Frontal cortex (tissue), 4 donors: Measurements from ENCODE around the gene BCAT1. TPM values are rescaled to one million over a fixed set of nuclear protein-coding genes. Genes with fewer than 3 reads are reported as not detected.
A peak's percentile ranks its signal among the peaks of the same experiment; 100 is the strongest.
"Not testable (repeated sequence)": the region's sequence is repeated elsewhere in the genome, so short reads cannot be mapped to it uniquely, and the experiment has no call there.

Experiments used
- DNase-seq, 2 donors: peaks; one replicate each; pipeline ENCODE4 v3.0.0; 2012; ENCODE audit warnings: low spot score in 2 of 2
- FAIRE-seq: peaks from 2 replicates; lab custom pipeline; 2012; peaks lifted over from hg19 to GRCh38; lab: Jason Lieb, UNC
- total RNA-seq: library from RNA; depleted of rRNA; stranded (reverse); fragments of >200 nt; gene quantifications from one replicate; pipeline ENCODE4 v1.2.3, GENCODE V29; 2014
- donor health status: control.
- donor health status: control.
- donor health status: control.

BCAT1 gene
- total RNA-seq, 1 donor from 2014 or later, result 48.5 TPM

GRCh38 chr12:24929953-24930352, 18.9 kb downstream of the BCAT1 start:
- DNase-seq (no peak), FAIRE-seq (no peak)

GRCh38 chr12:24928533-24929306, 20.2 kb downstream of the BCAT1 start:
- not testable (repeated sequence) for FAIRE-seq, DNase-seq

GRCh38 chr12:24928131-24928530, 20.8 kb downstream of the BCAT1 start:
- FAIRE-seq (no peak), DNase-seq (no peak)

GRCh38 chr12:24926080-24926479, 22.8 kb downstream of the BCAT1 start:
- DNase-seq, FAIRE-seq: not testable (repeated sequence)

- DNase-seq (no peak), FAIRE-seq (no peak)
Measured at GRCh38 chr12:24922090-24922489, 26.8 kb downstream of the BCAT1 start.

GRCh38 chr12:24921251-24922038, 27.5 kb downstream of the BCAT1 start:
- DNase-seq (no peak), FAIRE-seq (no peak)

GRCh38 chr12:24920141-24920540, 28.8 kb downstream of the BCAT1 start:
- DNase-seq (no peak), FAIRE-seq (no peak)

GRCh38 chr12:24919346-24920001, 29.4 kb downstream of the BCAT1 start:
- FAIRE-seq (no peak), DNase-seq (no peak)

GRCh38 chr12:24918596-24918995, 30.3 kb downstream of the BCAT1 start:
- DNase-seq (no peak), FAIRE-seq (no peak)

- FAIRE-seq, result no peak
- no peak for DNase-seq
Measured at GRCh38 chr12:24915501-24915900, 33.4 kb downstream of the BCAT1 start.

- DNase-seq (no peak), FAIRE-seq (no peak)
Measured at GRCh38 chr12:24913953-24914352, 34.9 kb downstream of the BCAT1 start.

GRCh38 chr12:24913130-24913529, 35.8 kb downstream of the BCAT1 start:
- FAIRE-seq (no peak), DNase-seq (no peak)

- DNase-seq, result no peak
- FAIRE-seq, result no peak
Measured at GRCh38 chr12:24911271-24911791, 37.6 kb downstream of the BCAT1 start.

- FAIRE-seq, result not testable (repeated sequence)
Measured at GRCh38 chr12:24910192-24910591, 38.7 kb downstream of the BCAT1 start.

GRCh38 chr12:24909667-24910066, 39.2 kb downstream of the BCAT1 start:
- DNase-seq (no peak), FAIRE-seq (no peak)

More at GRCh38 chr12:24910192-24910591, 38.7 kb downstream of the BCAT1 start:
- DNase-seq, result not testable (repeated sequence)

GRCh38 chr12:24907464-24907863, 41.4 kb downstream of the BCAT1 start:
- no peak for DNase-seq
- FAIRE-seq, result no peak

GRCh38 chr12:24906141-24906540, 42.8 kb downstream of the BCAT1 start:
- FAIRE-seq, result no peak
- no peak for DNase-seq

- DNase-seq, result no peak
- no peak for FAIRE-seq
Measured at GRCh38 chr12:24905431-24905830, 43.5 kb downstream of the BCAT1 start.

- DNase-seq (no peak), FAIRE-seq (no peak)
Measured at GRCh38 chr12:24904871-24905270, 44.0 kb downstream of the BCAT1 start.

GRCh38 chr12:24903329-24904088, 45.4 kb downstream of the BCAT1 start:
- no peak for FAIRE-seq
- peak in 1 of 2 donors; percentile 7 for DNase-seq
